ENCODE data around the gene SLC4A11.
"Not testable (repeated sequence)": the region's sequence is repeated elsewhere in the genome, so short reads cannot be mapped to it uniquely, and the experiment has no call there.

Gene SLC4A11

GRCh38 chr20:3227506-3227905 is 11.5 kb downstream of the SLC4A11 start:
- DNase-seq: no peak

DNA sequence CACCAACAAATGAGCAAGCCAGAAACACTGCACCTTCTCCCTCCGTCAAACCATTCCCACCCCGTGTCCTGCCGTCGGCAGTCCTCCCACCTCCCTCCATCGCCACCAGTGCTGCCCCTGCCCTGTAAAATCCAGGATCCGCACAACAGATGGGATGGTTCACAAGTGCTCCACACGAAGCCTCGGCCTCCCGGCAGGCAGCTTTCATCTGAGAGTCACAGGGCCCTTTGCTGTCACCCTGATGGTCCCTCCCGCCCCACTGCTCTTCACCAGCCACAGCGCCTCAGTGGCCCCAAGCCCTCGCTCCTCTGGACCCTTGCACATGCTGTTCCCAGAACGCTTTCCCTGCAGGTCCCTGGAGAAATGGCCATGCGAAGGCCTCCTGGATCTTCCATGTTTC is 12.1 kb downstream of the SLC4A11 start:
- no peak for DNase-seq

DNA sequence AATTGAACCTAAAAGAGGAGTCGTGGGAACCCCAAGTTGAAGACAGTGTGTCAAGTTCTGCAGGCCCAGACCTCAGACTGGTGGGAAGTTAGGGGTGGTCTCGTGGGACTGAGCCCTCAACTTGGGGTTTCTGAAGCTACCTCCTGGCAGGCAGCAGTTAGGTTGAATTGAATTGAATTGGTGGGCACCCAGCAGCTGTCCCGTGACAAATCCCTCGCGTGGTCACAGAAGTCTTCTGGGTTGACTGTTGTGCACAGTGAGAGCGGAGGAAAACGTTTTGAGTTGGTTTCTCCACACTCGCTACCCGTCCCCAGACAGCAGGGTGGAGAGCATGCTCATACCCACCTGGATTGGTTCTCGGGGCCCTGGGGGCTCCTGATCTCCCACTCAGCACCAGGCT is 12.9 kb downstream of the SLC4A11 start:
- no peak for DNase-seq

- DNase-seq: no peak
Measured at GRCh38 chr20:3224681-3225421, 14.1 kb downstream of the SLC4A11 start.

DNA sequence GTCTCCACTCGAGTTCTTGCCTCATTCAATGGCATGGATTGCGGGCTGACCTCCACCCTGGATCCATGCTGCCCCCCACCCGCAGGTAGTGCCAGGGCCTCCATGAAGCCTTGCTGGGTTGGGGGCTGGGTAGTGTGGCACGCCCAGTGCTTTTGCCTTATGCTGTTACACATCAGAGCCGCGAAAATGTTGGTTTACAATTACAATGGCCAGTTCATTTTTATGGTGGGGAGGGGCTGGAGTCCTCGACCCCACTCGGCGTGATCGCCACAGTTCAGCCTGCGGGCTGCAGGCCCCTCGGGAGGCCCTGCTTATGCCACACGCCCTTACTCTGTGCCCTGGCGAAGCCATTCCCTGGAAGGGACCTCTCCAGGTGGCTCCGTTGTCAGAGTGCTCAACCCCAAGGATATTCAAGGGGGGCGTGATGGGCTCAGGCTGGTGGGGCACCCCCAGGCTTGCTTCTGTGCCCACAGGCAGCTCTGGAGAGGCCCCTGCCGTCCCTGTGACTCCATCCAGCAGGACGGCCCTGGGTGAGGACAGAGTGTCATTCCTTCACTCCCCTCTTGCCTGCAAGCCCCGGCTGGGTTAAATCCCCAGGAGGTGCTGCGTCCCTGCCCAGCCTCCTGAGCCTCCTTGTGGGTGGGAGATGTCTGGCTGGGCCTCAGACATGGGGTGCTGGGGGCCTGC is 14.9 kb downstream of the SLC4A11 start:
- DNase-seq: no peak

GRCh38 chr20:3223651-3223993 is 15.4 kb downstream of the SLC4A11 start:
- DNase-seq: no peak

GRCh38 chr20:3222635-3223600 is 16.1 kb downstream of the SLC4A11 start:
- no peak for DNase-seq

- DNase-seq: no peak
Measured at GRCh38 chr20:3221398-3222226, 17.4 kb downstream of the SLC4A11 start.

- no peak for DNase-seq
Measured at GRCh38 chr20:3218307-3218988, 20.5 kb downstream of the SLC4A11 start.

- DNase-seq: not testable (repeated sequence)
Measured at GRCh38 chr20:3215359-3215917, 23.6 kb downstream of the SLC4A11 start.

DNA sequence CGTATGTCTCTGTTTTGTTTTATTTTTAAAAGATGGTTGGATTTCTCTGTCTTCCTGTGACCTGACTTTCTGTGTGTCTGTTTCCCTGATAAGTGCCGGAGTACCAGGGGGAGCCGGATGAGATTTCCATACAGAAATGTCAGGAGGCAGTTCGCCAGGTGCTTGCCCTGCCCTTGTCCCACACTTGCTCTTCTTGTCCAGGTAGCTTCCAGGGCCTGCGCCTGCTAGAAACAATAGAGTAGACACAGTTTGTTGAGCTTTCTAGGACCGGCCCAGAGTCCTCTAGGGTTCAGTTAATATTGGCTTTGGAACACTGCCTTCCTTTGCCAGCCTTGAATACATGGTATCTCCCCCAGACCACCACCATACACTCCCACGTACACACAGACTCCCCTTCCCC is 25.8 kb downstream of the SLC4A11 start:
- DNase-seq: no peak

DNA sequence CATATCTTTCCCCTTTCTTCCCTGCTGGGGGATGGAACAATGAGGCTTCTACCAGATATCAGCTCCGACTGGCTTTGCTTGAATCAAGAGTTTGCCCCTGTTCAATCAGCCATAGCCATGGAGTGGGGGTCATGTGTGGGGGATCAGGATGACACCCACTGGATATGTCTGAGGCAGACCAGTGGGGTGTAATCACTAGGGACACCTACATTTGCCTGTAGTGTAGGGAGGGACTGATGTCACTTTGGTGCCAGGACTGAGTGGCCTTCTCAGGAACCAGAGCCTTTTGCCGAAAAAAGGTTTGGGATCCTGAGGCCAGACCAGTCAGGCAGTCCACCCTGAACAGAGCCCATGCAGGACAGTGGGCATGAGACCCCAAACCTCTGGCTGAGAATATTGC is 28.6 kb downstream of the SLC4A11 start:
- no peak for DNase-seq

DNA sequence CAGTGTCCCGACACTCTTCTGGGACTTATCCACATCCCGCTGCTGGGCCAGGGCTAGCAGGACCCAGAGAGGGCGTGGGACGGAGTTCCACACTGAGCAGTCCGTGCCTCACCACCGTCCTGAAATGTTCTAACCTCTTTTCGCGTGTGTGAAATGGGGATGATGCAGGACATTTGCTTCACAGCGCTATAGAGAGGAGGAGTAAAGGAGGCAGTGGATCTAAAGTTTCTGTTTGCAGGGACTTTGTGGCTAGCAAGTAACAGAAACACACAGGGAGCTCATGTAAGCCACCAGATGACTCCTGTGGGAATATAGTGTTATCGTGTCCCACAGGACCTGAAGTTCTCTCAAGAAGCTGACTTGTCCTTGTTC is 29.1 kb downstream of the SLC4A11 start:
- no peak for DNase-seq

DNA sequence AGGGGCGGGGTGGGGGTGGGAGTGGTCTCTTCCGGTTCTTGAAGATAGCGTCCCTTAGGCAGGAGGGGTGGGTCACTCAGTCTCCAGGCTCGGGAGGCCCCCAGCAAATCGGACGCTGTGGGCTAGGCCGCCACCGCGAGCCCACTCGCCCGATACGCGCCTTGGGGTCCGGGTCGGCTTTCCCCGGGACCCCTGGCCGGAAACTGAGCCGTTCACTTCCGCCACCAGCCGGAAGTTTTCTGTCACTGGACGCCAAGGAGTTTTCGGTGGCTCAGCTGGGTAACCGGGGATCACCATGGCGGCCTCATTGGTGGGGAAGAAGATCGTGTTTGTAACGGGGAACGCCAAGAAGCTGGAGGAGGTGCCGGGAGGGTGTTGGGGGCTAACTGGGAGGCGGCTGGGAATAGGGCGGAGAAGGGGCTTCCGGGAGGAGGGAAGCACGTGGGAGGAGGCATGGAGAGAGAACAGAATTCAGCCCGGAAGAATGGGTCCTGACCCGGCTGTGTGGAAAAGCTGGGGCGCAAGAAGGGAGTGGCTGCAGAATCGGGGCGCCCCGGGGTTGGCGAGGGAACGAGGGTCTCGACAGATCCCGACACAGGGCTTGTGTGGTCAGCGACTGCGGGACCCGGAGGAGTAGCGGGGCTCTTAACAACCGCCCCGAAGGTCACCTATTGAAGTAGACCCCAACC is 29.6 kb downstream of the SLC4A11 start, which contains the start of gene ITPA:
Gene ITPA, plus strand, starts transcription at position 242 of the 689 bp plus-strand sequence. Its CDS starts 54 bp downstream, at position 296.
- peak; percentile 76 for DNase-seq

DNA sequence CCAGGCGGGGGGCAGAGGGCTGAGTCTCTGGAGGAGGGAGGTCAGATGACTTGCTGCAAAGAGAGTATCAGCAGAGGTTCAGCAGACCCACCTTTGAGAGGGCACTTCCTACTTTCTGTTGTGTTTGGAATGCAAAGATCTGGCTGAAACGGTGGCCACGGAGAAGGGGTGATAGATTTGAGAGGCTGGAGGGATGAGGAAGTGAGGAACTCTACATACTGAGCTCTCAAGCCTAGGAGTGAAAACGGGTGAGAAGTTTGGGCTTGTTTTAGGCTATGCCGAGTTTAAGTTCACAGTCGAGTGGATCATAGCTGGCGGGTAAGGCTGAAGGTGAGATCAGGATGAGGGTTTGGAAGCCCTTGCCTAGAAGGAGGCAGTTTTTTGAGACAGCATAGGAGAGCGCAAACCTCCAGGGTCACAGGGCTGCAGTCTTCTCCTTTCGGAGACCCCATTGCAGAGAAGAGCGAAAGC is 30.2 kb downstream of the SLC4A11 start:
- DNase-seq: no peak

DNA sequence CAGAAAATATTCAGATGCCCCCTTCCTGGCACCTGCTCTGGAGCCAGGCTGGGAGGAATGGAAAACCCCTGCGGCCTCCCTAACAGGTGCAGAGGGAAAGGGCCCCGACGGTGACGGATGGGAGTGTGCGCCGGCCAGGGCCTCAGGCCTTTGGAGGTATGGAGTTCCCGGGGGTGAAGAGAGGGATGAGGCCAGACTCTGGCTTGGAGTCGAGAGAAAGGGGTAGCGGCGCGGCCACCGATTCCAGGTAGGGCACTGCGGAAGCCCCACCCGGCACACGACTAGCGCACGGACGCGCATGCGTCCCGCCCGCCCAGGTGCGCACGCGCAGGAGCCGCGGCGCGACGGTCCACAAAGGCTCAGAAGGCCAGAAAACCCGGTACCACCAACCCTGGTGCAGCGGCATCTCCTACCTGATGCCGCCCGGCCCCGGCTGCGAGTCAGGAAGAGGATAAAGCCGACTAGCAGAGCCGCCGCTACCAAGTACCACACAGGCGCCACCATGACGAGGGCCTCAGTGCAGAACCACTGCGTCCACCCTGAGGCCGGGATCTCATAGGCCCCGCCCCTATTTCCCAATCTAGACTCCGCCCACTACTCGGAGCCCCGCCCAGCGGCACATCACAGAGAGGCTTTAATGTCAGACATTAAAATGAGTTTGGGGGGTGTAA is 34.7 kb downstream of the SLC4A11 start, which contains the start of gene DDRGK1:
Gene DDRGK1, minus strand, starts transcription at position 559 of the 671 bp plus-strand sequence. Its CDS starts 55 bp downstream, at position 504.
- DNase-seq: peak; percentile 90

GRCh38 chr20:3203315-3204123 is 35.5 kb downstream of the SLC4A11 start:
- no peak for DNase-seq

- DNase-seq: no peak
Measured at GRCh38 chr20:3202965-3203314, 36.0 kb downstream of the SLC4A11 start.

Measured in right hindlimb (tissue), 1 donor.